Mucosa of descending colon (tissue), 3 donors: ENCODE results near the gene PHF2. TPM values are rescaled to one million over a fixed set of nuclear protein-coding genes. Genes with fewer than 3 reads are reported as not detected.
A peak's percentile ranks its signal among the peaks of the same experiment; 100 is the strongest.

Source experiments
- ATAC-seq: fragments of 200-7000 bp; cut with Tn5 transposase; one replicate; pipeline ENCODE4 v1.9.1; 2020; ENCODE audit warnings: mild to moderate bottlenecking, moderate library complexity
- DNase-seq, 3 donors: peaks; one replicate each; pipeline ENCODE4 v3.0.0-alpha.2; 2020
- H3K36me3 ChIP-seq: fragments of 200-600 bp; one replicate; pipeline ENCODE4 v1.8.0; 2021; ENCODE audit warnings: low read depth, mild to moderate bottlenecking
- H3K4me1 ChIP-seq: fragments of 200-600 bp; one replicate; pipeline ENCODE4 v1.8.0; 2021; ENCODE audit warnings: low read depth, mild to moderate bottlenecking
- H3K4me3 ChIP-seq: fragments of 200-600 bp; one replicate; pipeline ENCODE4 v1.8.0; 2021; ENCODE audit warnings: mild to moderate bottlenecking
- H3K9me3 ChIP-seq: fragments of 200-600 bp; one replicate; pipeline ENCODE4 v1.8.0; 2021; ENCODE audit warnings: mild to moderate bottlenecking
- CTCF ChIP-seq: fragments of 200-600 bp; IDR thresholded peaks from one replicate; pipeline ENCODE4 v1.8.0; 2022; ENCODE audit warnings: antibody characterized with exemption, mild to moderate bottlenecking
- intact Hi-C, 2 donors: fragments of 100-400 bp; cut with DNase I in 1 of 2; cut with micrococcal nuclease in 1 of 2; formaldehyde crosslinking; loops; one replicate each; pipeline versions ENCODE4 v1.11.0 to v1.11.1; 2022; cut with DNase I, micrococcal nuclease
- total RNA-seq, 3 donors: library from RNA; stranded (reverse); fragmentation: NEBNext Ultra II Directional in 2 of 3; extraction: Animal tissue kit (Norgen Biotek cat#: 25700) in 2 of 3; gene quantifications; one replicate each; pipeline versions ENCODE4 v1.2.1 to v1.2.4, GENCODE V29; 2021 to 2023
- donor health status: DM: no; HTN: no; CAD: no; lungs with moderate emphysema.
- donor health status: DM: no; HTN: no; CAD: no.
- donor health status: DM: no; HTN: yes; CAD: no.

The PHF2 gene
- total RNA-seq, 3 donors from 2014 or later = 19.1 to 42.9 (median 21.7) TPM

GRCh38 chr9:93667006-93667405, 90.6 kb downstream of the PHF2 start:
- peak in 2 of 3 donors; percentile 11 to 45 for DNase-seq
- no peak overlapping the region for H3K4me3 ChIP-seq
- H3K4me1 ChIP-seq = no peaks in the 10 kb centered on the region
- no peaks in the 10 kb centered on the region for H3K36me3 ChIP-seq
- no peak for TF ChIP-seq CTCF
- intact Hi-C loops = no loop called here
- H3K9me3 ChIP-seq = no peaks in the 10 kb centered on the region
- no peak for ATAC-seq

- no peak for ATAC-seq
- intact Hi-C loops = no loop called here
- no peak for TF ChIP-seq CTCF
- Histone ChIP-seq H3K36me3 (no peaks in the 10 kb centered on the region), H3K9me3 (no peaks in the 10 kb centered on the region), H3K4me1 (no peaks in the 10 kb centered on the region), H3K4me3 (no peak overlapping the region)
- peak in 1 of 3 donors; percentile 10 for DNase-seq
These were observed 91.2 kb downstream of the PHF2 start for GRCh38 chr9:93667627-93668026.

- intact Hi-C loops = no loop called here
- DNase-seq (peak in 2 of 3 donors; percentile 11 to 21), ATAC-seq (no peak)
- no peak for TF ChIP-seq CTCF
- no peak overlapping the region for H3K4me3 ChIP-seq
- no peaks in the 10 kb centered on the region for H3K36me3 ChIP-seq
- H3K4me1 ChIP-seq = no peaks in the 10 kb centered on the region
- no peaks in the 10 kb centered on the region for H3K9me3 ChIP-seq
These were observed 92.0 kb downstream of the PHF2 start for GRCh38 chr9:93668261-93668871.

- ATAC-seq (no peak), DNase-seq (peak in 1 of 3 donors; percentile 6)
- Histone ChIP-seq H3K4me3 (no peak overlapping the region), H3K9me3 (no peaks in the 10 kb centered on the region), H3K36me3 (no peaks in the 10 kb centered on the region), H3K4me1 (no peaks in the 10 kb centered on the region)
- intact Hi-C loops = no loop called here
- no peak for TF ChIP-seq CTCF
These were observed 93.0 kb downstream of the PHF2 start for GRCh38 chr9:93669116-93669957.

DNA sequence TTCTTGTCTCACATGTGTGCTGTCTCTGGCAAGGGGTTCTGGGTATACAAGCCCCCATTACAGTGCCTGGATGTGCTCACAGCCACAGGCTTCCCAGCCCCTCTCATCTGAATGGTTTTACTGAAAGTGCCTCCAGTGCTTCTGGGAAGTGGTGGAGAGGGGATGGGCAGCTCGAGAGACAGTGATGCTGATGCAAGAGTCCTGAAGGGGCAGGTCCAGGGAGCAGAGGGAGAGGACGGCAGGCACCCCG, 93.5 kb downstream of the PHF2 start:
- no peak for ATAC-seq
- H3K4me1 ChIP-seq = no peaks in the 10 kb centered on the region
- TF ChIP-seq CTCF = no peak
- no peaks in the 10 kb centered on the region for H3K36me3 ChIP-seq
- H3K9me3 ChIP-seq = no peaks in the 10 kb centered on the region
- DNase-seq = peak in 1 of 3 donors; percentile 12
- intact Hi-C loops = no loop called here
- no peak overlapping the region for H3K4me3 ChIP-seq
